ENCODE results near the gene TIPIN. TPM values are rescaled to one million over a fixed set of nuclear protein-coding genes. Genes with fewer than 3 reads are reported as not detected.

Gene TIPIN, protein sequence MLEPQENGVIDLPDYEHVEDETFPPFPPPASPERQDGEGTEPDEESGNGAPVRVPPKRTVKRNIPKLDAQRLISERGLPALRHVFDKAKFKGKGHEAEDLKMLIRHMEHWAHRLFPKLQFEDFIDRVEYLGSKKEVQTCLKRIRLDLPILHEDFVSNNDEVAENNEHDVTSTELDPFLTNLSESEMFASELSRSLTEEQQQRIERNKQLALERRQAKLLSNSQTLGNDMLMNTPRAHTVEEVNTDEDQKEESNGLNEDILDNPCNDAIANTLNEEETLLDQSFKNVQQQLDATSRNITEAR
- 17.6 to 22.2 TPM (median 19.2 TPM) in 3 replicates for total RNA-seq (2021)
- percentile 75 among the genes with signal in this experiment for Bru-seq, nascent RNA
- long read RNA-seq, experiment 1, transcript TIPIN-201 (8 exons, 1,744 nt) = major isoform, 34 of 58 reads
- long read RNA-seq, experiment 1, partial matches to known transcripts = 9 of 58 reads
- long read RNA-seq, experiment 1, other reads (novel, unspliced or antisense) = 13 of 58 reads
- long read RNA-seq, experiment 2, transcript TIPIN-201 (8 exons, 1,744 nt) = major isoform, 6 of 20 reads
- long read RNA-seq, experiment 2, partial matches to known transcripts = 9 of 20 reads
- long read RNA-seq, experiment 2, other reads (novel, unspliced or antisense) = 5 of 20 reads
- long read RNA-seq, experiment 3, transcript TIPIN-201 (8 exons, 1,744 nt) = major isoform, 54 of 72 reads
- long read RNA-seq, experiment 3, partial matches to known transcripts = 9 of 72 reads
- long read RNA-seq, experiment 3, other reads (novel, unspliced or antisense) = 9 of 72 reads

DNA sequence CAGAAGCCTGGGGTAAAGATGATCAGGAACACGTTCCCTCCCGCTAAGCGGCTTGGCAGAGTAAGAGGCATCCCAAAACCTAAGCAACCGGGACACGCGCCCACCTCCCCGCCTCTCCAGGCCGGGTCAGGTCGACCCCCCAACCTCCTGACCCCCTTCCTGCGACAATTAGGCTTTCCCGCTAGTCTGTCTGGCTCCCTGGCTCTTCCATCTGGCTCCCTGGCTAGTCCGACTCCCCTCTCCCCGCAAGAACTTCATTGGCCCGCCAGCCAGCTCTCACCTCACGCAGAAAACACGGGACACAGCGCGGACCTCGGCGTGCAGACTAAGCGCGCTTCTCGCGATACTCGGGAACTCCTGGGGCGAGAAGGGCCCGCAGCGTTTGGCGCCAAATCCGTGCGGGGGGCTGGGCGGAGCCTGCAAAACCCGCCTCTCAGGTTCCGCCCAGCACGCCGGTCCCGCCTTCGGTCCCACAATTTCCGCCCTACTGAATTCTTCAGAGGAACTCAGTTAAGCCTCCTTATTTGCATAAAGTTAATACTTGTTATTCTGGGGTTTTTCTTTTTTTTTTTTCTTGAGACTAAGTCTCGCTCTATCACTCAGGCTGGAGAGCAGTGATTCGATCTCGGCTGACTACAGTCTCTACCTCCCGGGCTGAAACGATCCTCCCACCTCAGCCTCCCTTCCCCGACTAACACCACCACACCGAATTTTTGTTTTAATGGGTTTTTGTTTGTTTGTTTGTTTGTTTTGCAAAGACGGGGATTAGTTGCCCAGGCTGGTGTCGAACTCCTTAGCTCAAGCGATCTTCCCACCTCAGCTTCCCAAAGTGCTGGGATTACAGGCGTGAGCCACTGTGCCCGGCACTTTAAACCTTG is at the start of gene TIPIN:
TSS of gene TIPIN (minus strand) at position 327 of the 878 bp plus-strand sequence. CDS start 3,738 bp downstream, outside the sequence.
- peak within 1 kb of the TSS; percentile 89 for H3K4me3 Mint-ChIP-seq
- H3K36me3 Mint-ChIP-seq = peaks cover 10% of the 10 kb centered on the region
- H3K4me1 Mint-ChIP-seq = peaks cover 13% of the 10 kb centered on the region
- peak; percentile 96 for ATAC-seq
- H3K27ac Mint-ChIP-seq = peak within 1 kb of the TSS; percentile 86
- H3K27me3 Mint-ChIP-seq (ENCODE audit: low read depth) = no peaks in the 10 kb centered on the region
- peak; percentile 94 for DNase-seq (ENCODE audit: low spot score)
- H3K9me3 Mint-ChIP-seq = no peaks in the 10 kb centered on the region
- ChIA-PET CTCF (no interaction called here), POLR2A (interaction anchor here (0.6 kb wide), 1 partner anchor 9 kb away, joined by 3 read pairs; no protein-coding TSS in a partner anchor)
- TF ChIP-seq, protein P1, sequence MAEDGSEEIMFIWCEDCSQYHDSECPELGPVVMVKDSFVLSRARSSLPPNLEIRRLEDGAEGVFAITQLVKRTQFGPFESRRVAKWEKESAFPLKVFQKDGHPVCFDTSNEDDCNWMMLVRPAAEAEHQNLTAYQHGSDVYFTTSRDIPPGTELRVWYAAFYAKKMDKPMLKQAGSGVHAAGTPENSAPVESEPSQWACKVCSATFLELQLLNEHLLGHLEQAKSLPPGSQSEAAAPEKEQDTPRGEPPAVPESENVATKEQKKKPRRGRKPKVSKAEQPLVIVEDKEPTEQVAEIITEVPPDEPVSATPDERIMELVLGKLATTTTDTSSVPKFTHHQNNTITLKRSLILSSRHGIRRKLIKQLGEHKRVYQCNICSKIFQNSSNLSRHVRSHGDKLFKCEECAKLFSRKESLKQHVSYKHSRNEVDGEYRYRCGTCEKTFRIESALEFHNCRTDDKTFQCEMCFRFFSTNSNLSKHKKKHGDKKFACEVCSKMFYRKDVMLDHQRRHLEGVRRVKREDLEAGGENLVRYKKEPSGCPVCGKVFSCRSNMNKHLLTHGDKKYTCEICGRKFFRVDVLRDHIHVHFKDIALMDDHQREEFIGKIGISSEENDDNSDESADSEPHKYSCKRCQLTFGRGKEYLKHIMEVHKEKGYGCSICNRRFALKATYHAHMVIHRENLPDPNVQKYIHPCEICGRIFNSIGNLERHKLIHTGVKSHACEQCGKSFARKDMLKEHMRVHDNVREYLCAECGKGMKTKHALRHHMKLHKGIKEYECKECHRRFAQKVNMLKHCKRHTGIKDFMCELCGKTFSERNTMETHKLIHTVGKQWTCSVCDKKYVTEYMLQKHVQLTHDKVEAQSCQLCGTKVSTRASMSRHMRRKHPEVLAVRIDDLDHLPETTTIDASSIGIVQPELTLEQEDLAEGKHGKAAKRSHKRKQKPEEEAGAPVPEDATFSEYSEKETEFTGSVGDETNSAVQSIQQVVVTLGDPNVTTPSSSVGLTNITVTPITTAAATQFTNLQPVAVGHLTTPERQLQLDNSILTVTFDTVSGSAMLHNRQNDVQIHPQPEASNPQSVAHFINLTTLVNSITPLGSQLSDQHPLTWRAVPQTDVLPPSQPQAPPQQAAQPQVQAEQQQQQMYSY (CRISPR knock-in tag; IDR thresholded peaks at IDR 0.05) = no peak
- TF ChIP-seq, protein P2, sequence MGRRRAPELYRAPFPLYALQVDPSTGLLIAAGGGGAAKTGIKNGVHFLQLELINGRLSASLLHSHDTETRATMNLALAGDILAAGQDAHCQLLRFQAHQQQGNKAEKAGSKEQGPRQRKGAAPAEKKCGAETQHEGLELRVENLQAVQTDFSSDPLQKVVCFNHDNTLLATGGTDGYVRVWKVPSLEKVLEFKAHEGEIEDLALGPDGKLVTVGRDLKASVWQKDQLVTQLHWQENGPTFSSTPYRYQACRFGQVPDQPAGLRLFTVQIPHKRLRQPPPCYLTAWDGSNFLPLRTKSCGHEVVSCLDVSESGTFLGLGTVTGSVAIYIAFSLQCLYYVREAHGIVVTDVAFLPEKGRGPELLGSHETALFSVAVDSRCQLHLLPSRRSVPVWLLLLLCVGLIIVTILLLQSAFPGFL (CRISPR knock-in tag; IDR thresholded peaks at IDR 0.05; ENCODE audit: borderline replicate concordance) = no peak
- TF ChIP-seq ATF1 (CRISPR knock-in tag; IDR thresholded peaks at IDR 0.05) (no peak), FOXJ3 (CRISPR knock-in tag; IDR thresholded peaks at IDR 0.05; ENCODE audit: borderline replicate concordance) (no peak), FOXP1 (CRISPR knock-in tag; IDR thresholded peaks at IDR 0.05; ENCODE audit: borderline replicate concordance) (peak; percentile 92), ZNF423 (CRISPR knock-in tag; IDR thresholded peaks at IDR 0.05) (no peak), KAT7 (CRISPR knock-in tag; IDR thresholded peaks at IDR 0.05; ENCODE audit: borderline replicate concordance) (no peak), TEAD4 (CRISPR knock-in tag; IDR thresholded peaks at IDR 0.05) (no peak), GTF2I (CRISPR knock-in tag; conservative IDR thresholded peaks at IDR 0.05) (no peak)
- TF ChIP-seq, protein P3, sequence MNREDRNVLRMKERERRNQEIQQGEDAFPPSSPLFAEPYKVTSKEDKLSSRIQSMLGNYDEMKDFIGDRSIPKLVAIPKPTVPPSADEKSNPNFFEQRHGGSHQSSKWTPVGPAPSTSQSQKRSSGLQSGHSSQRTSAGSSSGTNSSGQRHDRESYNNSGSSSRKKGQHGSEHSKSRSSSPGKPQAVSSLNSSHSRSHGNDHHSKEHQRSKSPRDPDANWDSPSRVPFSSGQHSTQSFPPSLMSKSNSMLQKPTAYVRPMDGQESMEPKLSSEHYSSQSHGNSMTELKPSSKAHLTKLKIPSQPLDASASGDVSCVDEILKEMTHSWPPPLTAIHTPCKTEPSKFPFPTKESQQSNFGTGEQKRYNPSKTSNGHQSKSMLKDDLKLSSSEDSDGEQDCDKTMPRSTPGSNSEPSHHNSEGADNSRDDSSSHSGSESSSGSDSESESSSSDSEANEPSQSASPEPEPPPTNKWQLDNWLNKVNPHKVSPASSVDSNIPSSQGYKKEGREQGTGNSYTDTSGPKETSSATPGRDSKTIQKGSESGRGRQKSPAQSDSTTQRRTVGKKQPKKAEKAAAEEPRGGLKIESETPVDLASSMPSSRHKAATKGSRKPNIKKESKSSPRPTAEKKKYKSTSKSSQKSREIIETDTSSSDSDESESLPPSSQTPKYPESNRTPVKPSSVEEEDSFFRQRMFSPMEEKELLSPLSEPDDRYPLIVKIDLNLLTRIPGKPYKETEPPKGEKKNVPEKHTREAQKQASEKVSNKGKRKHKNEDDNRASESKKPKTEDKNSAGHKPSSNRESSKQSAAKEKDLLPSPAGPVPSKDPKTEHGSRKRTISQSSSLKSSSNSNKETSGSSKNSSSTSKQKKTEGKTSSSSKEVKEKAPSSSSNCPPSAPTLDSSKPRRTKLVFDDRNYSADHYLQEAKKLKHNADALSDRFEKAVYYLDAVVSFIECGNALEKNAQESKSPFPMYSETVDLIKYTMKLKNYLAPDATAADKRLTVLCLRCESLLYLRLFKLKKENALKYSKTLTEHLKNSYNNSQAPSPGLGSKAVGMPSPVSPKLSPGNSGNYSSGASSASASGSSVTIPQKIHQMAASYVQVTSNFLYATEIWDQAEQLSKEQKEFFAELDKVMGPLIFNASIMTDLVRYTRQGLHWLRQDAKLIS (CRISPR knock-in tag; IDR thresholded peaks at IDR 0.05; ENCODE audit: borderline replicate concordance) = no peak
- TF ChIP-seq, protein P4, sequence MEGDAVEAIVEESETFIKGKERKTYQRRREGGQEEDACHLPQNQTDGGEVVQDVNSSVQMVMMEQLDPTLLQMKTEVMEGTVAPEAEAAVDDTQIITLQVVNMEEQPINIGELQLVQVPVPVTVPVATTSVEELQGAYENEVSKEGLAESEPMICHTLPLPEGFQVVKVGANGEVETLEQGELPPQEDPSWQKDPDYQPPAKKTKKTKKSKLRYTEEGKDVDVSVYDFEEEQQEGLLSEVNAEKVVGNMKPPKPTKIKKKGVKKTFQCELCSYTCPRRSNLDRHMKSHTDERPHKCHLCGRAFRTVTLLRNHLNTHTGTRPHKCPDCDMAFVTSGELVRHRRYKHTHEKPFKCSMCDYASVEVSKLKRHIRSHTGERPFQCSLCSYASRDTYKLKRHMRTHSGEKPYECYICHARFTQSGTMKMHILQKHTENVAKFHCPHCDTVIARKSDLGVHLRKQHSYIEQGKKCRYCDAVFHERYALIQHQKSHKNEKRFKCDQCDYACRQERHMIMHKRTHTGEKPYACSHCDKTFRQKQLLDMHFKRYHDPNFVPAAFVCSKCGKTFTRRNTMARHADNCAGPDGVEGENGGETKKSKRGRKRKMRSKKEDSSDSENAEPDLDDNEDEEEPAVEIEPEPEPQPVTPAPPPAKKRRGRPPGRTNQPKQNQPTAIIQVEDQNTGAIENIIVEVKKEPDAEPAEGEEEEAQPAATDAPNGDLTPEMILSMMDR (IDR thresholded peaks at IDR 0.05) = no peak
- TF ChIP-seq, protein P5, sequence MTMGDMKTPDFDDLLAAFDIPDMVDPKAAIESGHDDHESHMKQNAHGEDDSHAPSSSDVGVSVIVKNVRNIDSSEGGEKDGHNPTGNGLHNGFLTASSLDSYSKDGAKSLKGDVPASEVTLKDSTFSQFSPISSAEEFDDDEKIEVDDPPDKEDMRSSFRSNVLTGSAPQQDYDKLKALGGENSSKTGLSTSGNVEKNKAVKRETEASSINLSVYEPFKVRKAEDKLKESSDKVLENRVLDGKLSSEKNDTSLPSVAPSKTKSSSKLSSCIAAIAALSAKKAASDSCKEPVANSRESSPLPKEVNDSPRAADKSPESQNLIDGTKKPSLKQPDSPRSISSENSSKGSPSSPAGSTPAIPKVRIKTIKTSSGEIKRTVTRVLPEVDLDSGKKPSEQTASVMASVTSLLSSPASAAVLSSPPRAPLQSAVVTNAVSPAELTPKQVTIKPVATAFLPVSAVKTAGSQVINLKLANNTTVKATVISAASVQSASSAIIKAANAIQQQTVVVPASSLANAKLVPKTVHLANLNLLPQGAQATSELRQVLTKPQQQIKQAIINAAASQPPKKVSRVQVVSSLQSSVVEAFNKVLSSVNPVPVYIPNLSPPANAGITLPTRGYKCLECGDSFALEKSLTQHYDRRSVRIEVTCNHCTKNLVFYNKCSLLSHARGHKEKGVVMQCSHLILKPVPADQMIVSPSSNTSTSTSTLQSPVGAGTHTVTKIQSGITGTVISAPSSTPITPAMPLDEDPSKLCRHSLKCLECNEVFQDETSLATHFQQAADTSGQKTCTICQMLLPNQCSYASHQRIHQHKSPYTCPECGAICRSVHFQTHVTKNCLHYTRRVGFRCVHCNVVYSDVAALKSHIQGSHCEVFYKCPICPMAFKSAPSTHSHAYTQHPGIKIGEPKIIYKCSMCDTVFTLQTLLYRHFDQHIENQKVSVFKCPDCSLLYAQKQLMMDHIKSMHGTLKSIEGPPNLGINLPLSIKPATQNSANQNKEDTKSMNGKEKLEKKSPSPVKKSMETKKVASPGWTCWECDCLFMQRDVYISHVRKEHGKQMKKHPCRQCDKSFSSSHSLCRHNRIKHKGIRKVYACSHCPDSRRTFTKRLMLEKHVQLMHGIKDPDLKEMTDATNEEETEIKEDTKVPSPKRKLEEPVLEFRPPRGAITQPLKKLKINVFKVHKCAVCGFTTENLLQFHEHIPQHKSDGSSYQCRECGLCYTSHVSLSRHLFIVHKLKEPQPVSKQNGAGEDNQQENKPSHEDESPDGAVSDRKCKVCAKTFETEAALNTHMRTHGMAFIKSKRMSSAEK (CRISPR knock-in tag; IDR thresholded peaks at IDR 0.05; ENCODE audit: borderline replicate concordance) = no peak
- TF ChIP-seq, protein P6, sequence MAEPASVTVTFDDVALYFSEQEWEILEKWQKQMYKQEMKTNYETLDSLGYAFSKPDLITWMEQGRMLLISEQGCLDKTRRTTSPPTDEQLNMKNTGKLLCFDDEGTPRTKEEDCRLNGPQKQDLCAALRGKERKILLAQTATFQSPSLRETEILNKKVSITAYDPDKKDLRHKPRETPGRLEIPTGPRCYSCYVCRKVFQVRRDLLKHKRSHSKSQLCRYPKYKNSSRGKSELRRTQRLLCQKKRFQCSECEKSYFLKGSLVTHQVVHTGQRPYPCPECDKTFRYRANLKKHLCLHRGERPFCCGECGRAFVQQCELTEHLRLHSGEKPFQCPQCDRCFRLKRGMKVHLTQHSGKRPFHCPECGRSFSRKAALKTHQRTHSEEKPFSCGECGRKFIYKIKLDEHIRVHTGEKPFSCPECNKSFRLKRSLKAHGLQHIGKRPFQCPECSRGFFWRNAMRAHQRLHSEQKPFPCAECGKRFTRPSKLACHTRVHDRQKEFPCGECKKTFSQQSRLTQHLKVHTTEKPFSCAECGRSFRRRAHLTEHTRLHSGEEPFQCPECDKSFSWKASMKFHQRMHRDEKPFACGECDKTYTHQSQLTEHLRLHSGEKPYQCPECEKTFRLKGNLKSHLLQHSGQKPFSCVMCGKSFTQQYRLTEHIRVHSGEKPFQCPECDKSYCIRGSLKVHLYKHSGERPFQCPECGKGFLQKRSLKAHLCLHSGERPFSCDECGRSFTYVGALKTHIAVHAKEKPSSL (CRISPR knock-in tag; conservative IDR thresholded peaks at IDR 0.05) = no peak
